Endothelial cell of umbilical vein (primary cell): ENCODE data around the gene STRA8. TPM values are rescaled to one million over a fixed set of nuclear protein-coding genes. Genes with fewer than 3 reads are reported as not detected.

Experiments
- BruUV-seq: library from RNA; stranded (reverse); fragments of 400-500 nt; replicated peaks from 2 replicates; lab custom pipeline; 2021; lab: Mats Ljungman, UMichigan
- CTCF ChIA-PET: fragments of 300-600, 350-600 bp; sonication (Branson Sonifier 250); formaldehyde crosslinking; loops from one replicate; lab custom pipeline; 2021; ENCODE audit warnings: antibody characterized with exemption, inconsistent platforms; lab: Charles Lee
- POLR2A ChIA-PET: fragments of 300-600, 350-600 bp; sonication (Branson Sonifier 250); formaldehyde crosslinking; loops from one replicate; lab custom pipeline; 2021; ENCODE audit warnings: antibody characterized with exemption, inconsistent platforms; lab: Charles Lee
- DNase-seq: peaks from one replicate; pipeline ENCODE4 v3.0.0-alpha.2; 2011; ENCODE audit warnings: low read depth, low spot score
- FAIRE-seq: peaks from 2 replicates; lab custom pipeline; 2011; peaks lifted over from hg19 to GRCh38; lab: Jason Lieb, UNC
- H2AFZ ChIP-seq: 2 replicates; pipeline ENCODE4 v1.6.0; 2012; ENCODE audit warnings: low read depth, low read length, control low read depth, inconsistent platforms
- H3K27ac ChIP-seq: 2 replicates; pipeline ENCODE4 v1.5.1; 2011; ENCODE audit warnings: low read depth, mild to moderate bottlenecking, control low read depth, low read length, moderate library complexity; ENCODE audit not compliant: insufficient read depth
- H3K27me3 ChIP-seq, 2 experiments: 2 replicates each; pipeline versions ENCODE4 v1.6.0 to v1.6.1; 2011; ENCODE audit warnings: low read length in 2 of 2, mixed read lengths in 1 of 2; ENCODE audit not compliant: control insufficient read depth in 2 of 2, insufficient read depth in 2 of 2
- H3K36me3 ChIP-seq, 2 experiments: 2 replicates in 1 of 2; 3 replicates in 1 of 2; pipeline ENCODE4 v1.5.1; 2011; ENCODE audit warnings: low read length in 2 of 2, mild to moderate bottlenecking in 1 of 2, moderate library complexity in 1 of 2; ENCODE audit not compliant: control insufficient read depth in 2 of 2, insufficient read depth in 2 of 2; ENCODE audit errors: extremely low read depth in 1 of 2
- H3K4me1 ChIP-seq: 3 replicates; pipeline ENCODE4 v1.5.1; 2011; ENCODE audit warnings: mild to moderate bottlenecking, low read length; ENCODE audit not compliant: control insufficient read depth, insufficient read depth; ENCODE audit errors: extremely low read depth
- H3K4me2 ChIP-seq: 2 replicates; pipeline ENCODE4 v1.6.1; 2011; ENCODE audit warnings: low read length, control low read depth, mixed read lengths; ENCODE audit not compliant: insufficient read depth
- H3K4me3 ChIP-seq, 3 experiments: fragments of 200-600 bp in 1 of 3; sonication (generic), shearing (Covaris generic) in 1 of 3; replicated peaks in 1 of 3; 2 replicates each; pipeline ENCODE4 v1.5.1; 2011 to 2016; ENCODE audit warnings: control low read depth in 3 of 3, low read length in 3 of 3, mild to moderate bottlenecking in 2 of 3, inconsistent platforms in 1 of 3, low read depth in 1 of 3, moderate library complexity in 1 of 3; ENCODE audit not compliant: insufficient read depth in 1 of 3
- H3K79me2 ChIP-seq: 2 replicates; pipeline ENCODE4 v1.6.0; 2012; ENCODE audit warnings: low read length, inconsistent platforms; ENCODE audit not compliant: control insufficient read depth, insufficient read depth
- H3K9ac ChIP-seq: replicated peaks from 2 replicates; pipeline ENCODE3; 2011; ENCODE audit warnings: low read length, control low read depth; ENCODE audit not compliant: insufficient read depth; ENCODE audit errors: extremely low read depth
- H3K9me1 ChIP-seq: replicated peaks from 3 replicates; pipeline ENCODE4 v1.6.0; 2011; ENCODE audit warnings: mild to moderate bottlenecking, low read length; ENCODE audit not compliant: control insufficient read depth, insufficient read depth; ENCODE audit errors: extremely low read depth
- H3K9me3 ChIP-seq: replicated peaks from 2 replicates; pipeline ENCODE4 v1.5.1; 2012; ENCODE audit warnings: low read length, inconsistent platforms; ENCODE audit not compliant: control insufficient read depth, insufficient read depth
- H4K20me1 ChIP-seq: replicated peaks from 2 replicates; pipeline ENCODE3; 2011; ENCODE audit warnings: mild to moderate bottlenecking, low read length; ENCODE audit not compliant: control insufficient read depth, insufficient read depth; ENCODE audit errors: extremely low read depth
- EZH2 ChIP-seq: IDR thresholded peaks from 2 replicates; pipeline ENCODE4 v1.6.1; 2012; ENCODE audit warnings: borderline replicate concordance, low read depth, mild to moderate bottlenecking, moderate library complexity, low read length, inconsistent platforms; ENCODE audit not compliant: severe bottlenecking
- FOS ChIP-seq: IDR thresholded peaks from 2 replicates; pipeline ENCODE4 v1.6.1; 2011; ENCODE audit warnings: mild to moderate bottlenecking, low read length, moderate library complexity, borderline replicate concordance; ENCODE audit not compliant: insufficient read depth
- JUN ChIP-seq: IDR thresholded peaks from 2 replicates; pipeline ENCODE4 v1.6.1; 2011; ENCODE audit warnings: borderline replicate concordance, low read depth; ENCODE audit not compliant: insufficient read length, insufficient read depth
- MYC ChIP-seq: IDR thresholded peaks from one replicate; pipeline ENCODE4 v1.6.1; 2011; ENCODE audit warnings: mild to moderate bottlenecking, low read depth, low read length
- POLR2A ChIP-seq: IDR thresholded peaks from 2 replicates; pipeline ENCODE4 v1.6.1; 2012; ENCODE audit warnings: low read depth, mild to moderate bottlenecking, control low read depth, low read length
- POLR2AphosphoS5 ChIP-seq: IDR thresholded peaks from 2 replicates; pipeline ENCODE4 v1.6.1; 2012; ENCODE audit warnings: low read depth, mild to moderate bottlenecking, control low read depth, low read length, moderate library complexity; ENCODE audit not compliant: insufficient read depth
- dilution Hi-C: fragments of 300-500 bp; cut with MboI; formaldehyde crosslinking; loops from one replicate; pipeline ENCODE4 v1.15.0; 2019; ENCODE audit warnings: low sequenced_read_pairs; ENCODE audit not compliant: extremely low pct_ligation_motif_present
- intact Hi-C: fragments of 100-400 bp; cut with micrococcal nuclease; formaldehyde crosslinking; loops from one replicate; pipeline ENCODE4 v1.10.0; 2022
- polyA plus RNA-seq, 4 experiments: library from polyadenylated mRNA; depleted of rRNA in 3 of 4; stranded (reverse) in 3 of 4; unstranded in 1 of 4; fragments of >200 nt; gene quantifications; 2 replicates each; pipeline versions ENCODE4 v1.2.1 to v1.2.3, GENCODE V29; 2011 to 2012; ENCODE audit warnings: missing spikeins in 1 of 4
- total RNA-seq: library from RNA; stranded (reverse); gene quantifications from 2 replicates; pipeline ENCODE4 v1.2.3, GENCODE V29; 2021
- TF ChIP-seq, protein P1 (sequence below), 2 donors: IDR thresholded peaks; 1 replicate in 1 of 2; 2 replicates in 1 of 2; pipeline ENCODE4 v1.5.1; 2011; ENCODE audit warnings: low read length in 2 of 2, mild to moderate bottlenecking in 2 of 2, moderate library complexity in 2 of 2, control low read depth in 1 of 2, inconsistent platforms in 1 of 2, low read depth in 1 of 2; ENCODE audit not compliant: insufficient read depth in 1 of 2; ENCODE audit errors: extremely low read depth in 1 of 2
- TF ChIP-seq, protein P2 (sequence below): IDR thresholded peaks from 2 replicates; pipeline ENCODE4 v1.6.1; 2011; ENCODE audit not compliant: insufficient read depth, insufficient read length

The STRA8 gene
- total and polyA plus RNA-seq, 2 donors (not counting 3 experiments of a cell fraction or from before 2014, with no cell fraction given), result not detected

DNA sequence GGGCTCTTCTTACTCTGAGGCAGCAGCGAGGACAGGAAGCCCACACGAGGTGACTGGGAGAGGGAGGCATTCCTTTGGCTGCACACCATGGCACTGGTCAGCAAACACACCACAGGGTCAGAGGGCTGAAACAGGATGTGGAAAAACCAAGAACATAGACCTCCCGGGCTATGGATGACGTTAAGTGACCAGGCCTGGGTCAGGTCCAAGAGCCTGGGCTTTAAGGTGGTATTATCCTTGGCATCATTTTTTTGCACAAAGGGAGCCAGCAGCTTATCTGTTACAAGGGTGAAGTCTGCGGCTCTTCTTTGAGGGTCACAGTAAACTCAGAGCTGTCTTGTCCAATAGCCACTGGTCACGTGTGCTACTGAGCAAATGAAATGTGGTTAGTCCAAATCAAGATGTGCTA is 29.3 kb upstream of the STRA8 start:
- no peak for TF ChIP-seq MYC
- no peak for TF ChIP-seq POLR2AphosphoS5
- TF ChIP-seq POLR2A, result no peak
- TF ChIP-seq FOS, result no peak
- TF ChIP-seq, protein P1, sequence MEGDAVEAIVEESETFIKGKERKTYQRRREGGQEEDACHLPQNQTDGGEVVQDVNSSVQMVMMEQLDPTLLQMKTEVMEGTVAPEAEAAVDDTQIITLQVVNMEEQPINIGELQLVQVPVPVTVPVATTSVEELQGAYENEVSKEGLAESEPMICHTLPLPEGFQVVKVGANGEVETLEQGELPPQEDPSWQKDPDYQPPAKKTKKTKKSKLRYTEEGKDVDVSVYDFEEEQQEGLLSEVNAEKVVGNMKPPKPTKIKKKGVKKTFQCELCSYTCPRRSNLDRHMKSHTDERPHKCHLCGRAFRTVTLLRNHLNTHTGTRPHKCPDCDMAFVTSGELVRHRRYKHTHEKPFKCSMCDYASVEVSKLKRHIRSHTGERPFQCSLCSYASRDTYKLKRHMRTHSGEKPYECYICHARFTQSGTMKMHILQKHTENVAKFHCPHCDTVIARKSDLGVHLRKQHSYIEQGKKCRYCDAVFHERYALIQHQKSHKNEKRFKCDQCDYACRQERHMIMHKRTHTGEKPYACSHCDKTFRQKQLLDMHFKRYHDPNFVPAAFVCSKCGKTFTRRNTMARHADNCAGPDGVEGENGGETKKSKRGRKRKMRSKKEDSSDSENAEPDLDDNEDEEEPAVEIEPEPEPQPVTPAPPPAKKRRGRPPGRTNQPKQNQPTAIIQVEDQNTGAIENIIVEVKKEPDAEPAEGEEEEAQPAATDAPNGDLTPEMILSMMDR (IDR thresholded peaks at IDR 0.05; ENCODE audit: extremely low read depth in 1 of 2, insufficient read depth in 1 of 2, low read depth in 1 of 2, low read length in 2 of 2), result no peak
- TF ChIP-seq, protein P2, sequence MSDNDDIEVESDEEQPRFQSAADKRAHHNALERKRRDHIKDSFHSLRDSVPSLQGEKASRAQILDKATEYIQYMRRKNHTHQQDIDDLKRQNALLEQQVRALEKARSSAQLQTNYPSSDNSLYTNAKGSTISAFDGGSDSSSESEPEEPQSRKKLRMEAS, result no peak
- TF ChIP-seq JUN, result no peak
- TF ChIP-seq EZH2, result no peak
- Histone ChIP-seq H3K36me3 (peaks cover 0 to 2% of the 10 kb centered on the region in 2 experiments), H3K9ac (no peak overlapping the region), H4K20me1 (no peaks in the 10 kb centered on the region), H3K27ac (no peak overlapping the region), H3K4me3 (no peak overlapping the region), H3K9me1 (no peaks in the 10 kb centered on the region), H3K27me3 (no peaks in the 10 kb centered on the region), H3K4me1 (no peaks in the 10 kb centered on the region), H2AFZ (no peak overlapping the region), H3K79me2 (no peaks in the 10 kb centered on the region), H3K9me3 (no peaks in the 10 kb centered on the region), H3K4me2 (no peak overlapping the region)
- dilution Hi-C loops, result no loop called here
- DNase-seq, result peak; percentile 22
- ChIA-PET POLR2A (no interaction called here), CTCF (interaction anchor here (1.0 to 1.3 kb wide), 2 partner anchors 218 to 480 kb away, joined by 3 to 5 read pairs; partner anchors contain the start of gene AGBL3)
- no TSS peak for BruUV-seq
- no peak for FAIRE-seq
- intact Hi-C loops, result no loop called here
